SK-N-SH (cell line): ENCODE data around the gene SYNJ1.

Experiments used
- EP300 ChIP-seq, 2 experiments: IDR thresholded peaks; 2 replicates each; pipeline versions ENCODE4 v1.4.0 to v1.6.1; 2012; ENCODE audit warnings: borderline replicate concordance in 1 of 2, low read depth in 1 of 2, low read length in 1 of 2
- FOXM1 ChIP-seq: IDR thresholded peaks from 2 replicates; pipeline ENCODE4 v1.4.0; 2012; ENCODE audit warnings: low read depth, mild to moderate bottlenecking
- NRF1 ChIP-seq: IDR thresholded peaks from 2 replicates; pipeline ENCODE4 v1.6.1; 2012; ENCODE audit warnings: low read depth, mild to moderate bottlenecking, low read length
- POLR2AphosphoS5 ChIP-seq: IDR thresholded peaks from 2 replicates; pipeline ENCODE4 v1.6.1; 2012; ENCODE audit warnings: low read depth, low read length
- RAD21 ChIP-seq: IDR thresholded peaks from 2 replicates; pipeline ENCODE4 v1.6.1; 2012; ENCODE audit warnings: mild to moderate bottlenecking, low read length
- RCOR1 ChIP-seq: fragments of 150-350 bp; IDR thresholded peaks from 2 replicates; pipeline ENCODE4 v1.6.1; 2017; ENCODE audit warnings: antibody characterized with exemption, low read length
- RFX5 ChIP-seq: IDR thresholded peaks from 2 replicates; pipeline ENCODE4 v1.6.1; 2012; ENCODE audit warnings: mild to moderate bottlenecking, improper control_type of control experiment, low read length
- SIN3A ChIP-seq: IDR thresholded peaks from 2 replicates; pipeline ENCODE4 v1.6.1; 2012; ENCODE audit warnings: low read depth, mild to moderate bottlenecking, low read length, moderate library complexity, borderline replicate concordance
- TF ChIP-seq, protein P1 (sequence below): fragments of 200-600 bp; sonication (generic); IDR thresholded peaks from 2 replicates; pipeline ENCODE4 v1.6.1; 2017; ENCODE audit warnings: antibody characterized with exemption, mild to moderate bottlenecking, moderate library complexity
- TF ChIP-seq, protein P2 (sequence below): IDR thresholded peaks from 2 replicates; pipeline ENCODE4 v1.6.1; 2012; ENCODE audit warnings: mild to moderate bottlenecking, low read depth, low read length, moderate library complexity
- TF ChIP-seq, protein P3 (sequence below): IDR thresholded peaks from 2 replicates; pipeline ENCODE4 v1.4.0; 2012; ENCODE audit warnings: low read depth

DNA sequence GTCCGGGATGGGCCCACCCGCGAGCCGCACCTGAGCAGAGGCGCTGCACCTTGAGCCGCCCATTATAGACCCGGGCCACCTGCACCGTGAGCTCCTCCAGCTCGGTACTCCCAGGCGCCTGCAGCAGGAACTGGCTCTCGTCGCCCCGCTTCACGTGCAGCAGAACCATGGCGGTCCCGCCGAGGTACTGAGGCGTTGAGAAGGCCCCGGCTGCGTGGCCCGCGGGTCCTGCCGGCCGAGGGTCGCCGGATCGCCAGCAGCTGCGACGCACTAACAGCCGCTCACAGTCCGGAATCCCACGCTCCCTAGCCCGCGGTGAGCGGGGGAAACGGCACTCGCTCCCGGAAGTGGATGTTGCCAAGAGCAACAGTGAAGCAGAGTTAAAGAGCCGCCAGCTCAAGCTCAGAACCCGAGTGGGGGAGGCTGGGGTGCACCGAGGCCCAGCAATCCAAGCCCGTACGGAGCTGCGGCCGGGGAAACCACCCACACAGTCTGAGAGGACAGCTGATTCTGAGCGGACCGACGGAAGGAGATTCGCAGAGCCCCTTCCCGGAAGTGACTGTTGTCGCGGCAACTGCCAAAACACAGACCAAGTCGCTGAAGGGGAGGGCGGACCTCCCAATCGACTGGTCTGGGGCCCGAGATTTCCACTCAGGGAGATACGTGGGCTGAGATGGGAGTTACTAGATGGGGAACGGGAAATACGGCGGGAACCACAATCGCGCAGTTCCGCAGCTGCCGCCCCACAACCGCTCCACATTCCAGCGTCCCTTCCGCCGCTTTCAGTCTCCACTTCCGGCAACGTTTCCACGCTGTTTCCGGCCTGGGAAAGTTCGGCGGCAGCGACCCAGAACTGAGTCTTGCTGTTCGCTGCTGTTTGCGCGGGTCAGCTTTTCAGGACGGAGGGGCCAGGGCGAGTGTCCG, 115.5 kb downstream of the SYNJ1 start, which contains the start of gene CFAP298:
- TF ChIP-seq EP300 (IDR thresholded peaks at IDR 0.05; ENCODE audit: borderline replicate concordance in 1 of 2, low read depth in 1 of 2, low read length in 1 of 2) (no peak; a peak in 1 of 4 replicates), FOXM1 (0 out of 2 replicates have a peak, but pooled peaks have one; percentile 18), RCOR1 (no peak), SIN3A (peak; percentile 89), RAD21 (no peak), POLR2AphosphoS5 (peak; percentile 90), RFX5 (no peak), NRF1 (no peak)
- TF ChIP-seq, protein P1, sequence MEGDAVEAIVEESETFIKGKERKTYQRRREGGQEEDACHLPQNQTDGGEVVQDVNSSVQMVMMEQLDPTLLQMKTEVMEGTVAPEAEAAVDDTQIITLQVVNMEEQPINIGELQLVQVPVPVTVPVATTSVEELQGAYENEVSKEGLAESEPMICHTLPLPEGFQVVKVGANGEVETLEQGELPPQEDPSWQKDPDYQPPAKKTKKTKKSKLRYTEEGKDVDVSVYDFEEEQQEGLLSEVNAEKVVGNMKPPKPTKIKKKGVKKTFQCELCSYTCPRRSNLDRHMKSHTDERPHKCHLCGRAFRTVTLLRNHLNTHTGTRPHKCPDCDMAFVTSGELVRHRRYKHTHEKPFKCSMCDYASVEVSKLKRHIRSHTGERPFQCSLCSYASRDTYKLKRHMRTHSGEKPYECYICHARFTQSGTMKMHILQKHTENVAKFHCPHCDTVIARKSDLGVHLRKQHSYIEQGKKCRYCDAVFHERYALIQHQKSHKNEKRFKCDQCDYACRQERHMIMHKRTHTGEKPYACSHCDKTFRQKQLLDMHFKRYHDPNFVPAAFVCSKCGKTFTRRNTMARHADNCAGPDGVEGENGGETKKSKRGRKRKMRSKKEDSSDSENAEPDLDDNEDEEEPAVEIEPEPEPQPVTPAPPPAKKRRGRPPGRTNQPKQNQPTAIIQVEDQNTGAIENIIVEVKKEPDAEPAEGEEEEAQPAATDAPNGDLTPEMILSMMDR = no peak
- TF ChIP-seq, protein P2, sequence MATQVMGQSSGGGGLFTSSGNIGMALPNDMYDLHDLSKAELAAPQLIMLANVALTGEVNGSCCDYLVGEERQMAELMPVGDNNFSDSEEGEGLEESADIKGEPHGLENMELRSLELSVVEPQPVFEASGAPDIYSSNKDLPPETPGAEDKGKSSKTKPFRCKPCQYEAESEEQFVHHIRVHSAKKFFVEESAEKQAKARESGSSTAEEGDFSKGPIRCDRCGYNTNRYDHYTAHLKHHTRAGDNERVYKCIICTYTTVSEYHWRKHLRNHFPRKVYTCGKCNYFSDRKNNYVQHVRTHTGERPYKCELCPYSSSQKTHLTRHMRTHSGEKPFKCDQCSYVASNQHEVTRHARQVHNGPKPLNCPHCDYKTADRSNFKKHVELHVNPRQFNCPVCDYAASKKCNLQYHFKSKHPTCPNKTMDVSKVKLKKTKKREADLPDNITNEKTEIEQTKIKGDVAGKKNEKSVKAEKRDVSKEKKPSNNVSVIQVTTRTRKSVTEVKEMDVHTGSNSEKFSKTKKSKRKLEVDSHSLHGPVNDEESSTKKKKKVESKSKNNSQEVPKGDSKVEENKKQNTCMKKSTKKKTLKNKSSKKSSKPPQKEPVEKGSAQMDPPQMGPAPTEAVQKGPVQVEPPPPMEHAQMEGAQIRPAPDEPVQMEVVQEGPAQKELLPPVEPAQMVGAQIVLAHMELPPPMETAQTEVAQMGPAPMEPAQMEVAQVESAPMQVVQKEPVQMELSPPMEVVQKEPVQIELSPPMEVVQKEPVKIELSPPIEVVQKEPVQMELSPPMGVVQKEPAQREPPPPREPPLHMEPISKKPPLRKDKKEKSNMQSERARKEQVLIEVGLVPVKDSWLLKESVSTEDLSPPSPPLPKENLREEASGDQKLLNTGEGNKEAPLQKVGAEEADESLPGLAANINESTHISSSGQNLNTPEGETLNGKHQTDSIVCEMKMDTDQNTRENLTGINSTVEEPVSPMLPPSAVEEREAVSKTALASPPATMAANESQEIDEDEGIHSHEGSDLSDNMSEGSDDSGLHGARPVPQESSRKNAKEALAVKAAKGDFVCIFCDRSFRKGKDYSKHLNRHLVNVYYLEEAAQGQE = peak; percentile 62; the same call in 1 of the 2 replicates
- TF ChIP-seq, protein P3, sequence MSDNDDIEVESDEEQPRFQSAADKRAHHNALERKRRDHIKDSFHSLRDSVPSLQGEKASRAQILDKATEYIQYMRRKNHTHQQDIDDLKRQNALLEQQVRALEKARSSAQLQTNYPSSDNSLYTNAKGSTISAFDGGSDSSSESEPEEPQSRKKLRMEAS = peak; percentile 94
